Measurements from ENCODE around the gene GDPD5. TPM values are rescaled to one million over a fixed set of nuclear protein-coding genes. Genes with fewer than 3 reads are reported as not detected.

GDPD5 gene
- polyA plus RNA-seq, 3 donors = 4.9 to 39.0 (median 7.6) TPM

- Mint-ChIP-seq H3K27me3 (ENCODE audit: low read depth in 3 of 3) (peaks cover 0 to 2% (median 1%) of the 10 kb centered on the region in 3 donors), H3K36me3 (peaks cover 28 to 29% of the 10 kb centered on the region in 2 donors), H3K4me3 (no peak overlapping the region), H3K4me1 (peaks cover 28% of the 10 kb centered on the region), H3K9me3 (no peaks in the 10 kb centered on the region), H3K27ac (no peak overlapping the region)
- Histone ChIP-seq H3K36me3 (replicated peaks in 1 of 2; ENCODE audit: control insufficient read depth in 1 of 2, insufficient read depth in 2 of 2, low read length in 2 of 2) (peaks cover 0 to 13% of the 10 kb centered on the region in 2 donors), H3K4me1 (ENCODE audit: control insufficient read depth in 1 of 2, insufficient read depth in 2 of 2, low read length in 2 of 2) (peaks cover 21 to 25% of the 10 kb centered on the region in 2 donors), H4K20me1 (ENCODE audit: insufficient read depth, low read length) (peaks cover 8% of the 10 kb centered on the region), H2AFZ (ENCODE audit: insufficient read depth, low read depth, low read length, poor library complexity, severe bottlenecking) (no peak overlapping the region), H3K4me3 (replicated peaks in 1 of 3; ENCODE audit: low read depth in 2 of 3, low read length in 3 of 3) (no peak overlapping the region), H3K9me3 (replicated peaks in 1 of 2; ENCODE audit: control insufficient read depth in 1 of 2, insufficient read depth in 1 of 2, low read length in 2 of 2) (no peaks in the 10 kb centered on the region), H3K4me2 (replicated peaks; ENCODE audit: extremely low read depth, low read length, poor library complexity, severe bottlenecking) (no peak overlapping the region), H3K79me2 (ENCODE audit: insufficient read depth, low read length) (no peaks in the 10 kb centered on the region), H3K27ac (ENCODE audit: low read depth in 1 of 2, low read length in 2 of 2) (no peak overlapping the region), H3K27me3 (ENCODE audit: control insufficient read depth in 2 of 2, insufficient read depth in 2 of 2, low read length in 2 of 2) (no peaks in the 10 kb centered on the region), H3K9ac (ENCODE audit: insufficient read depth, low read length, poor library complexity, severe bottlenecking) (no peak overlapping the region)
- 100% methylated on average over 4 of the region's 5 CpGs for WGBS (ENCODE audit: insufficient coverage)
- DNase-seq = no peak
- intact Hi-C loops (cut with micrococcal nuclease) = no loop called here
- TF ChIP-seq, protein P1, sequence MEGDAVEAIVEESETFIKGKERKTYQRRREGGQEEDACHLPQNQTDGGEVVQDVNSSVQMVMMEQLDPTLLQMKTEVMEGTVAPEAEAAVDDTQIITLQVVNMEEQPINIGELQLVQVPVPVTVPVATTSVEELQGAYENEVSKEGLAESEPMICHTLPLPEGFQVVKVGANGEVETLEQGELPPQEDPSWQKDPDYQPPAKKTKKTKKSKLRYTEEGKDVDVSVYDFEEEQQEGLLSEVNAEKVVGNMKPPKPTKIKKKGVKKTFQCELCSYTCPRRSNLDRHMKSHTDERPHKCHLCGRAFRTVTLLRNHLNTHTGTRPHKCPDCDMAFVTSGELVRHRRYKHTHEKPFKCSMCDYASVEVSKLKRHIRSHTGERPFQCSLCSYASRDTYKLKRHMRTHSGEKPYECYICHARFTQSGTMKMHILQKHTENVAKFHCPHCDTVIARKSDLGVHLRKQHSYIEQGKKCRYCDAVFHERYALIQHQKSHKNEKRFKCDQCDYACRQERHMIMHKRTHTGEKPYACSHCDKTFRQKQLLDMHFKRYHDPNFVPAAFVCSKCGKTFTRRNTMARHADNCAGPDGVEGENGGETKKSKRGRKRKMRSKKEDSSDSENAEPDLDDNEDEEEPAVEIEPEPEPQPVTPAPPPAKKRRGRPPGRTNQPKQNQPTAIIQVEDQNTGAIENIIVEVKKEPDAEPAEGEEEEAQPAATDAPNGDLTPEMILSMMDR (IDR thresholded peaks at IDR 0.05) = no peak
Measured at GRCh38 chr11:75472081-75472732, 53.5 kb downstream of the GDPD5 start.

DNA sequence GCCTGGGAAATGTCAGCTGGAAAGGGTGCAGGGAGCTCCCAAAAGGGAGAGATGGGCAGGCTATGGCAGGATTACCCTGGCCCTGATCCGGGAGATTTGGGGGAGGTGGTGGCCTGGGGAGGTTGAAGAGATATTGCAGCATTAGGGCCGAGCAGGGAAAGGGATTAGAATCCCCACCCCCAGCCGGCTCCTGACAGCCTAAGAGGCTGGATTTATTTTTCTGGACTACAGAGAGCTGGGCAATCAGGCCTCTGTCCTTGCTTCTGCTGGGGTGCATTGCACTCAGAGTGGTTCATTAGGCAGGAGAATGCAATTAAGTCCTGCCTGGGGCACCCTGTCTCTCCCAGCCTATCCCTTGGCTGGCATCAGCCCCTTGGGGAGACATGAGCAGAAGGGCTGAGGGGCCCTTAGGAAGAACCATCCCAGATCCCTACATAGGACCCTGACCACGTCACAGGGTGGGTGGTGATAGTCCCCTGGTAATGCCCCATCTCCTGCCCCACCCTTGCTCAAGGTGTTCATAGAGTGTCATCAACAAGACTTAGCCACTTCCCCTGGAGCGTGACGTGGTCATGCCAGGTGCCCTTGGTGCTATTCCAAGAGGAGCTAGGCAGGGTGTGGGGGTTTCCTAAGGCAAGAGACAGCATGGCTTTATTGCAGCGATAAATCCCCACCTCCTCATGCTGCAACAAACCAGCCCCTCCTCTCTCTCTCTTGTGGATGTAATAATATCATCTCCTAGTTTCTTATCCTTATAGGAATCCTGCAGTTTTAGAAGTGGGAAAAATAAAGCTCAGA, 54.4 kb downstream of the GDPD5 start:
- H3K79me2 ChIP-seq (ENCODE audit: insufficient read depth, low read length) = no peaks in the 10 kb centered on the region
- Mint-ChIP-seq H3K9me3 (no peaks in the 10 kb centered on the region), H3K36me3 (peaks cover 28 to 30% of the 10 kb centered on the region in 2 donors), H3K4me1 (peaks cover 31% of the 10 kb centered on the region), H3K27me3 (ENCODE audit: low read depth in 3 of 3) (peaks cover 0 to 2% (median 2%) of the 10 kb centered on the region in 3 donors), H3K27ac (peak overlapping the region in 2 of 7 donors; percentile 15 to 29), H3K4me3 (no peak overlapping the region)
- DNase-seq = no peak
- H3K4me2 ChIP-seq (replicated peaks; ENCODE audit: extremely low read depth, low read length, poor library complexity, severe bottlenecking) = no peak overlapping the region
- peaks cover 8% of the 10 kb centered on the region for H4K20me1 ChIP-seq (ENCODE audit: insufficient read depth, low read length)
- H3K4me1 ChIP-seq (ENCODE audit: control insufficient read depth in 1 of 2, insufficient read depth in 2 of 2, low read length in 2 of 2) = peaks cover 21 to 24% of the 10 kb centered on the region in 2 donors
- WGBS (ENCODE audit: insufficient coverage) = no CpG with 5 or more reads among the region's 7 CpGs
- H3K36me3 ChIP-seq (replicated peaks in 1 of 2; ENCODE audit: control insufficient read depth in 1 of 2, insufficient read depth in 2 of 2, low read length in 2 of 2) = peaks cover 0 to 13% of the 10 kb centered on the region in 2 donors
- no peak overlapping the region for H2AFZ ChIP-seq (ENCODE audit: insufficient read depth, low read depth, low read length, poor library complexity, severe bottlenecking)
- no peak overlapping the region for H3K4me3 ChIP-seq (replicated peaks in 1 of 3; ENCODE audit: low read depth in 2 of 3, low read length in 3 of 3)
- H3K27ac ChIP-seq (ENCODE audit: low read depth in 1 of 2, low read length in 2 of 2) = no peak overlapping the region
- intact Hi-C loops (cut with micrococcal nuclease) = no loop called here
- H3K9ac ChIP-seq (ENCODE audit: insufficient read depth, low read length, poor library complexity, severe bottlenecking) = no peak overlapping the region
- no peaks in the 10 kb centered on the region for H3K9me3 ChIP-seq (replicated peaks in 1 of 2; ENCODE audit: control insufficient read depth in 1 of 2, insufficient read depth in 1 of 2, low read length in 2 of 2)
- H3K27me3 ChIP-seq (ENCODE audit: control insufficient read depth in 2 of 2, insufficient read depth in 2 of 2, low read length in 2 of 2) = no peaks in the 10 kb centered on the region
- TF ChIP-seq, protein P1 (IDR thresholded peaks at IDR 0.05) = no peak
